ENCODE data around the gene NFATC1.

The NFATC1 gene

GRCh38 chr18:79485788-79486355 lies 90.1 kb downstream of the NFATC1 start:
- no peak overlapping the region for H3K27ac ChIP-seq (ENCODE audit: low read depth, low read length)
- H3K4me1 ChIP-seq (ENCODE audit: control insufficient read depth in 5 of 5, insufficient read depth in 5 of 5, low read length in 5 of 5), result peaks cover 2 to 25% (median 19%) of the 10 kb centered on the region in 5 donors
- H3K9ac ChIP-seq (ENCODE audit: low read length in 5 of 5), result peak overlapping the region in 1 of 5 donors; percentile 56
- no peaks in the 10 kb centered on the region for H3K9me3 ChIP-seq (ENCODE audit: control insufficient read depth in 5 of 5, low read length in 5 of 5)
- peak overlapping the region in 3 of 5 donors; percentile 21 to 39 (median 34) for H3K4me3 ChIP-seq (ENCODE audit: low read depth in 1 of 5, low read length in 5 of 5)
- no peaks in the 10 kb centered on the region for H3K27me3 ChIP-seq (ENCODE audit: control insufficient read depth in 5 of 5, insufficient read depth in 4 of 5, low read length in 5 of 5)
- H3K36me3 ChIP-seq (ENCODE audit: control insufficient read depth in 5 of 5, insufficient read depth in 5 of 5, low read length in 5 of 5), result peaks cover 0 to 58% (median 36%) of the 10 kb centered on the region in 5 donors

GRCh38 chr18:79486356-79487182 lies 90.8 kb downstream of the NFATC1 start:
- Histone ChIP-seq H3K9ac (ENCODE audit: low read length in 5 of 5) (no peak overlapping the region), H3K36me3 (ENCODE audit: control insufficient read depth in 5 of 5, insufficient read depth in 5 of 5, low read length in 5 of 5) (peaks cover 0 to 58% (median 30%) of the 10 kb centered on the region in 5 donors), H3K4me3 (ENCODE audit: low read depth in 1 of 5, low read length in 5 of 5) (no peak overlapping the region), H3K27ac (ENCODE audit: low read depth, low read length) (no peak overlapping the region), H3K9me3 (ENCODE audit: control insufficient read depth in 5 of 5, low read length in 5 of 5) (no peaks in the 10 kb centered on the region), H3K27me3 (ENCODE audit: control insufficient read depth in 5 of 5, insufficient read depth in 4 of 5, low read length in 5 of 5) (no peaks in the 10 kb centered on the region), H3K4me1 (ENCODE audit: control insufficient read depth in 5 of 5, insufficient read depth in 5 of 5, low read length in 5 of 5) (peaks cover 2 to 25% (median 19%) of the 10 kb centered on the region in 5 donors)

- H3K9ac ChIP-seq (ENCODE audit: low read length in 5 of 5), result no peak overlapping the region
- peaks cover 0 to 61% (median 35%) of the 10 kb centered on the region in 5 donors for H3K36me3 ChIP-seq (ENCODE audit: control insufficient read depth in 5 of 5, insufficient read depth in 5 of 5, low read length in 5 of 5)
- H3K9me3 ChIP-seq (ENCODE audit: control insufficient read depth in 5 of 5, low read length in 5 of 5), result no peaks in the 10 kb centered on the region
- no peak overlapping the region for H3K4me3 ChIP-seq (ENCODE audit: low read depth in 1 of 5, low read length in 5 of 5)
- no peaks in the 10 kb centered on the region for H3K27me3 ChIP-seq (ENCODE audit: control insufficient read depth in 5 of 5, insufficient read depth in 4 of 5, low read length in 5 of 5)
- H3K4me1 ChIP-seq (ENCODE audit: control insufficient read depth in 5 of 5, insufficient read depth in 5 of 5, low read length in 5 of 5), result peaks cover 2 to 25% (median 19%) of the 10 kb centered on the region in 5 donors
- H3K27ac ChIP-seq (ENCODE audit: low read depth, low read length), result no peak overlapping the region
Measured at GRCh38 chr18:79487183-79487800, 91.6 kb downstream of the NFATC1 start.

- Histone ChIP-seq H3K27me3 (ENCODE audit: control insufficient read depth in 5 of 5, insufficient read depth in 4 of 5, low read length in 5 of 5) (no peaks in the 10 kb centered on the region), H3K27ac (ENCODE audit: low read depth, low read length) (no peak overlapping the region), H3K36me3 (ENCODE audit: control insufficient read depth in 5 of 5, insufficient read depth in 5 of 5, low read length in 5 of 5) (peaks cover 0 to 61% (median 35%) of the 10 kb centered on the region in 5 donors), H3K9ac (ENCODE audit: low read length in 5 of 5) (no peak overlapping the region), H3K4me1 (ENCODE audit: control insufficient read depth in 5 of 5, insufficient read depth in 5 of 5, low read length in 5 of 5) (peaks cover 2 to 25% (median 19%) of the 10 kb centered on the region in 5 donors), H3K4me3 (ENCODE audit: low read depth in 1 of 5, low read length in 5 of 5) (no peak overlapping the region), H3K9me3 (ENCODE audit: control insufficient read depth in 5 of 5, low read length in 5 of 5) (no peaks in the 10 kb centered on the region)
Measured at GRCh38 chr18:79487801-79488201, 92.1 kb downstream of the NFATC1 start.

- H3K27me3 ChIP-seq (ENCODE audit: control insufficient read depth in 5 of 5, insufficient read depth in 4 of 5, low read length in 5 of 5), result no peaks in the 10 kb centered on the region
- no peak overlapping the region for H3K27ac ChIP-seq (ENCODE audit: low read depth, low read length)
- H3K4me3 ChIP-seq (ENCODE audit: low read depth in 1 of 5, low read length in 5 of 5), result no peak overlapping the region
- no peak overlapping the region for H3K9ac ChIP-seq (ENCODE audit: low read length in 5 of 5)
- H3K9me3 ChIP-seq (ENCODE audit: control insufficient read depth in 5 of 5, low read length in 5 of 5), result no peaks in the 10 kb centered on the region
- H3K4me1 ChIP-seq (ENCODE audit: control insufficient read depth in 5 of 5, insufficient read depth in 5 of 5, low read length in 5 of 5), result peaks cover 2 to 25% (median 19%) of the 10 kb centered on the region in 5 donors
- peaks cover 0 to 63% (median 35%) of the 10 kb centered on the region in 5 donors for H3K36me3 ChIP-seq (ENCODE audit: control insufficient read depth in 5 of 5, insufficient read depth in 5 of 5, low read length in 5 of 5)
Measured at GRCh38 chr18:79488311-79489050, 92.8 kb downstream of the NFATC1 start.

GRCh38 chr18:79489051-79489898 lies 93.5 kb downstream of the NFATC1 start:
- H3K4me3 ChIP-seq (ENCODE audit: low read depth in 1 of 5, low read length in 5 of 5), result no peak overlapping the region
- no peaks in the 10 kb centered on the region for H3K27me3 ChIP-seq (ENCODE audit: control insufficient read depth in 5 of 5, insufficient read depth in 4 of 5, low read length in 5 of 5)
- H3K9ac ChIP-seq (ENCODE audit: low read length in 5 of 5), result no peak overlapping the region
- H3K27ac ChIP-seq (ENCODE audit: low read depth, low read length), result no peak overlapping the region
- peaks cover 2 to 25% (median 19%) of the 10 kb centered on the region in 5 donors for H3K4me1 ChIP-seq (ENCODE audit: control insufficient read depth in 5 of 5, insufficient read depth in 5 of 5, low read length in 5 of 5)
- H3K36me3 ChIP-seq (ENCODE audit: control insufficient read depth in 5 of 5, insufficient read depth in 5 of 5, low read length in 5 of 5), result peaks cover 0 to 67% (median 40%) of the 10 kb centered on the region in 5 donors
- H3K9me3 ChIP-seq (ENCODE audit: control insufficient read depth in 5 of 5, low read length in 5 of 5), result no peaks in the 10 kb centered on the region

GRCh38 chr18:79489899-79490625 lies 94.3 kb downstream of the NFATC1 start:
- H3K27me3 ChIP-seq (ENCODE audit: control insufficient read depth in 5 of 5, insufficient read depth in 4 of 5, low read length in 5 of 5), result no peaks in the 10 kb centered on the region
- peaks cover 2 to 21% (median 16%) of the 10 kb centered on the region in 5 donors for H3K4me1 ChIP-seq (ENCODE audit: control insufficient read depth in 5 of 5, insufficient read depth in 5 of 5, low read length in 5 of 5)
- peaks cover 0 to 62% (median 43%) of the 10 kb centered on the region in 5 donors for H3K36me3 ChIP-seq (ENCODE audit: control insufficient read depth in 5 of 5, insufficient read depth in 5 of 5, low read length in 5 of 5)
- H3K9ac ChIP-seq (ENCODE audit: low read length in 5 of 5), result no peak overlapping the region
- H3K4me3 ChIP-seq (ENCODE audit: low read depth in 1 of 5, low read length in 5 of 5), result no peak overlapping the region
- H3K9me3 ChIP-seq (ENCODE audit: control insufficient read depth in 5 of 5, low read length in 5 of 5), result no peaks in the 10 kb centered on the region
- H3K27ac ChIP-seq (ENCODE audit: low read depth, low read length), result no peak overlapping the region

GRCh38 chr18:79490626-79491041 lies 94.9 kb downstream of the NFATC1 start:
- H3K4me1 ChIP-seq (ENCODE audit: control insufficient read depth in 5 of 5, insufficient read depth in 5 of 5, low read length in 5 of 5), result peaks cover 2 to 16% (median 11%) of the 10 kb centered on the region in 5 donors
- H3K9me3 ChIP-seq (ENCODE audit: control insufficient read depth in 5 of 5, low read length in 5 of 5), result no peaks in the 10 kb centered on the region
- H3K36me3 ChIP-seq (ENCODE audit: control insufficient read depth in 5 of 5, insufficient read depth in 5 of 5, low read length in 5 of 5), result peaks cover 0 to 61% (median 43%) of the 10 kb centered on the region in 5 donors
- H3K27ac ChIP-seq (ENCODE audit: low read depth, low read length), result no peak overlapping the region
- H3K4me3 ChIP-seq (ENCODE audit: low read depth in 1 of 5, low read length in 5 of 5), result no peak overlapping the region
- no peak overlapping the region for H3K9ac ChIP-seq (ENCODE audit: low read length in 5 of 5)
- no peaks in the 10 kb centered on the region for H3K27me3 ChIP-seq (ENCODE audit: control insufficient read depth in 5 of 5, insufficient read depth in 4 of 5, low read length in 5 of 5)

All from subcutaneous abdominal adipose tissue (tissue), 5 donors.